Lower lobe of right lung (tissue), 2 donors: ENCODE measurements around the gene KHDC1. TPM values are rescaled to one million over a fixed set of nuclear protein-coding genes. Genes with fewer than 3 reads are reported as not detected.
A peak's percentile ranks its signal among the peaks of the same experiment; 100 is the strongest.
"Not testable (repeated sequence)": the region's sequence is repeated elsewhere in the genome, so short reads cannot be mapped to it uniquely, and the experiment has no call there.

ENCODE experiments used
- ATAC-seq, 2 donors: fragments of 200-7000 bp; cut with Tn5 transposase; one replicate each; pipeline ENCODE4 v1.9.1; 2020 to 2022; ENCODE audit warnings: mild to moderate bottlenecking in 2 of 2, moderate library complexity in 2 of 2
- DNase-seq: peaks from one replicate; pipeline ENCODE4 v3.0.0-alpha.2; 2020
- H3K27ac ChIP-seq: fragments of 200-600 bp; one replicate; pipeline ENCODE4 v1.8.0; 2022
- H3K27me3 ChIP-seq: fragments of 200-600 bp; one replicate; pipeline ENCODE4 v1.8.0; 2022; ENCODE audit warnings: low read depth
- H3K36me3 ChIP-seq: fragments of 200-600 bp; one replicate; pipeline ENCODE4 v1.8.0; 2022; ENCODE audit warnings: mild to moderate bottlenecking
- H3K4me1 ChIP-seq: fragments of 200-600 bp; one replicate; pipeline ENCODE4 v1.8.0; 2022
- H3K4me3 ChIP-seq: fragments of 200-600 bp; one replicate; pipeline ENCODE4 v1.8.0; 2022; ENCODE audit warnings: mild to moderate bottlenecking
- H3K9me3 ChIP-seq: fragments of 200-600 bp; one replicate; pipeline ENCODE4 v1.8.0; 2022
- intact Hi-C: fragments of 100-400 bp; cut with DNase I; formaldehyde crosslinking; loops from one replicate; pipeline ENCODE4 v1.11.0; 2022
- long read RNA-seq: library from polyadenylated mRNA; unstranded; transcript quantifications from one replicate; pipeline ENCODE4 v2.0.0, GENCODE V29; 2021
- total RNA-seq: library from RNA; stranded (reverse); fragmentation: NEBNext Ultra II Directional; extraction: Animal tissue kit (Norgen Biotek cat#: 25700); gene quantifications from one replicate; pipeline ENCODE4 v1.2.1, GENCODE V29; 2021
- TF ChIP-seq, protein P1 (sequence below): fragments of 200-600 bp; IDR thresholded peaks from one replicate; pipeline ENCODE4 v1.8.0; 2022; ENCODE audit warnings: antibody characterized with exemption, mild to moderate bottlenecking
- donor health status: DM: no; HTN: yes; CAD: no; lungs with severe emphysema.

KHDC1 gene, protein sequence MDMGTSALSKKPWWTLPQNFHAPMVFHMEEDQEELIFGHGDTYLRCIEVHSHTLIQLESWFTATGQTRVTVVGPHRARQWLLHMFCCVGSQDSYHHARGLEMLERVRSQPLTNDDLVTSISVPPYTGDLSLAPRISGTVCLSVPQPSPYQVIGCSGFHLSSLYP
- total RNA-seq = 1.7 TPM
- long read RNA-seq, partial matches to known transcripts = 0 of 4 reads
- long read RNA-seq, other reads (novel, unspliced or antisense) = 3 of 4 reads

DNA sequence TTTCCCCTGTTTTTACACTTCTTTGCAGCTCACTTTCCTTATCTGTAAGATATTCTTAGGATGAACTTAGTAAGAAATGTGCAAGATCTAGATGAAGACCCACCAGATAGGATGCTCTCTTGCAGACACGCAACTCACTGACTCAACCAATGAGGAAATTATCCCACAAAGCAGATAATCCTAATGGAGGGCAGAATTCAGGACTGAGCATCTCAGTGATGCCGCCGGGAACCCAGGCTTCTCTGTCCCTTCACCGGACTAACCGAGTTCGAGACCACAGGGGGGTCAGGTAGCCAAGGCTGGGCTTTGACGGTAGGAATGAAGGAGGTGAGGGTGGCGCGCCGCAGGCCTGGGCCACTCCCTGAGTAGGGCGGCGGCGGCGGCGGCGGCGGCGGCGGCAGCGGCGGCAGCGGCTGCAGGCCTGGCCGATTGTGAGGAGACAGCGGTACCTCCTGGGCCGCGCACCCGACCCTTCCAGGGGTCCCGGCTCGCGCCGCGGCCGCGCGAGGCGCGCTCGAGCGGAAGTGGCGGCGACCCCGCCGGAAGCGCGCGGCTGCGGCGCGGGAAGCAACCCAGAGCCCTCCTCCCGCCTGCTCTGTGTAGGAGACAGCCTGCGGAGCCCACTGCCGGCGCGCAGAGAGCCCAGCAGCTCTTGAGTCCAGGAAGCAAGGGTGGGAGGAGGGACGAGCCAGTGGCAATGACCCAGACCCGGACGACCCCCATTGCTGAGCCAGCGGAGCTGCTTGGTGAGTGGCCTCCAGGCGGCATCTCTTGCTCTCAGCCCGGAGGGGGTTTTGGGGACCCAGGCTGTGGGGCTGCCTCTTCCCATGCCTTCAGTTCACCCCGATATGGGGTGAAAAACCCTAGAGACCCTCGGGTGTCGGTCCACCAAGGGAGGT is at the start of gene KHDC1:
Gene KHDC1, minus strand, starts transcription at position 526 of the 899 bp plus-strand sequence. CDS start 20,679 bp downstream, outside the sequence.
- ATAC-seq (peak; percentile 88 to 92), DNase-seq (peak; percentile 58)
- Histone ChIP-seq H3K27me3 (no peaks in the 10 kb centered on the region), H3K36me3 (no peaks in the 10 kb centered on the region), H3K9me3 (no peaks in the 10 kb centered on the region), H3K4me3 (peak within 1 kb of the TSS; percentile 75), H3K4me1 (peaks cover 9% of the 10 kb centered on the region), H3K27ac (peak within 1 kb of the TSS; percentile 63)
- TF ChIP-seq, protein P1, sequence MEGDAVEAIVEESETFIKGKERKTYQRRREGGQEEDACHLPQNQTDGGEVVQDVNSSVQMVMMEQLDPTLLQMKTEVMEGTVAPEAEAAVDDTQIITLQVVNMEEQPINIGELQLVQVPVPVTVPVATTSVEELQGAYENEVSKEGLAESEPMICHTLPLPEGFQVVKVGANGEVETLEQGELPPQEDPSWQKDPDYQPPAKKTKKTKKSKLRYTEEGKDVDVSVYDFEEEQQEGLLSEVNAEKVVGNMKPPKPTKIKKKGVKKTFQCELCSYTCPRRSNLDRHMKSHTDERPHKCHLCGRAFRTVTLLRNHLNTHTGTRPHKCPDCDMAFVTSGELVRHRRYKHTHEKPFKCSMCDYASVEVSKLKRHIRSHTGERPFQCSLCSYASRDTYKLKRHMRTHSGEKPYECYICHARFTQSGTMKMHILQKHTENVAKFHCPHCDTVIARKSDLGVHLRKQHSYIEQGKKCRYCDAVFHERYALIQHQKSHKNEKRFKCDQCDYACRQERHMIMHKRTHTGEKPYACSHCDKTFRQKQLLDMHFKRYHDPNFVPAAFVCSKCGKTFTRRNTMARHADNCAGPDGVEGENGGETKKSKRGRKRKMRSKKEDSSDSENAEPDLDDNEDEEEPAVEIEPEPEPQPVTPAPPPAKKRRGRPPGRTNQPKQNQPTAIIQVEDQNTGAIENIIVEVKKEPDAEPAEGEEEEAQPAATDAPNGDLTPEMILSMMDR = no peak
- intact Hi-C loops = no loop called here

DNA sequence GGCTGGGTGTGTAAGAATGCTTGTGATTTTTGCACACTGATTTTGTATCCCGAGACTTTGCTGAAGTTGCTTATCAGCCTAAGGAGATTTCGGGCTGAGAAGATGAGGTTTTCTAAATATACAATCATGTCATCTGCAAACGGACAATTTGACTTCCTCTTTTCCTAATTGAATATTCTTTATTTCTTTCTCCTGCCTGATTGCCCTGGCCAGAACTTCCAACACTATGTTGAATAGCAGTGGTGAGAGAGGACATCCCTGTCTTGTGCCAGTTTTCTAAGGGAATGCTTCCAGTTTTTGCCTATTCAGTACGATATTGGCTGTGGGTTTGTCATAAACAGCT is 47.5 kb upstream of the KHDC1 start:
- ATAC-seq, DNase-seq, H3K4me1 ChIP-seq, H3K36me3 ChIP-seq, H3K9me3 ChIP-seq, intact Hi-C loops: not testable (repeated sequence)
- H3K27me3 ChIP-seq = peaks cover 11% of the 10 kb centered on the region
- H3K4me3 ChIP-seq = peak overlapping the region; percentile 72
- peak overlapping the region; percentile 37 for H3K27ac ChIP-seq

DNA sequence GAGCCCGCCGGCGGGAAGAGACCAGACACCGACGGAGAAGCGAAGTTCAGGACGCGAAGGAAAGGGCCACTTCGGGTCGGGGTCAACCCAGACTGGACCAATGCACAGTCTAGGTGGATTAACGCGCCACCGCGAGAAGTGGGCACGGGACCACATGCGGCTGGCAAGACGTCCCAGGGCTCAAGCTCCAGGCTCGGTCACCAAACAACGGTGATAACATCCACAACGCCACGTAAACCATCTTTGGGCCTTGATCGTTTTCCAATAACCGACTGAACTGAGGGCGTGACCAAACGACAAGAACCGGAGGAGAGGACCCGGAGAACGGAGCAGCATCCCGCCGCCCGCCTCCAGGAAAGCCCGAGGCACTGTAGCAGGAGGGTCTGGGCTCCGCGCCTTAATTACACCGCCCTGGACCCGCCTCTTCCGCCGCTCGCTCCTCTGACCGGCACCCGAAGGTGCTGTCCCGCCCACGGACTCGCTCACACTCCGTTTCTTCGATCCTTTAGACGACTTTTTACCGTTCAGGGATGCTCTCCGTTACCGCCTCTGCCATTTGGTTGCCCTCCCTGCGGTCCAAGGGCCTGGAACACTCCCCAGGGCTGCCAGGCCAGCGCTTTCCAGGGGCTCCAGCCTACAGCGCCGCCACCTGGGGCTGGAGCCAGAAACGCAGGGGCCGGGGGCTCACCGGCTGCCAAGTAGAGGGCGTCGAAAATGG is 46.9 kb upstream of the KHDC1 start:
- Histone ChIP-seq H3K4me3 (peak overlapping the region; percentile 72), H3K4me1 (peaks cover 6% of the 10 kb centered on the region), H3K36me3 (no peaks in the 10 kb centered on the region), H3K27ac (peak overlapping the region; percentile 37), H3K27me3 (peaks cover 6% of the 10 kb centered on the region), H3K9me3 (no peaks in the 10 kb centered on the region)
- DNase-seq (peak; percentile 72), ATAC-seq (peak; percentile 95 to 97)
- intact Hi-C loops = no loop called here
- TF ChIP-seq, protein P1 = peak; percentile 45

DNA sequence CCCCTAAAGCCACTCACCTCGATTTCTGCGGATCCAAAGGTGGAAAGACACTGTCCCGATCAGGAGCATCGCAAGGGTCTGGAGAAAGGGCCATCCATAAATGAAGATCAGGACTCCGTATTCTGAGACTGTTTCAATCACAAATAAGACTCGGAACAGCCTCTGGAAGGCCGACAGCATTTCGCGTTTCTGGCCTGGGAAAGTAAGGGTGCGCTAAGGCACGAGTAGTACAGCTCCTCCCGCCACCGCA is 46.5 kb upstream of the KHDC1 start:
- TF ChIP-seq, protein P1 = no peak
- intact Hi-C loops = no loop called here
- DNase-seq (no peak), ATAC-seq (peak in 1 of 2 donors; percentile 79)
- Histone ChIP-seq H3K27me3 (peaks cover 1% of the 10 kb centered on the region), H3K4me1 (peaks cover 6% of the 10 kb centered on the region), H3K27ac (peak overlapping the region; percentile 37), H3K9me3 (no peaks in the 10 kb centered on the region), H3K36me3 (no peaks in the 10 kb centered on the region), H3K4me3 (peak overlapping the region; percentile 72)

DNA sequence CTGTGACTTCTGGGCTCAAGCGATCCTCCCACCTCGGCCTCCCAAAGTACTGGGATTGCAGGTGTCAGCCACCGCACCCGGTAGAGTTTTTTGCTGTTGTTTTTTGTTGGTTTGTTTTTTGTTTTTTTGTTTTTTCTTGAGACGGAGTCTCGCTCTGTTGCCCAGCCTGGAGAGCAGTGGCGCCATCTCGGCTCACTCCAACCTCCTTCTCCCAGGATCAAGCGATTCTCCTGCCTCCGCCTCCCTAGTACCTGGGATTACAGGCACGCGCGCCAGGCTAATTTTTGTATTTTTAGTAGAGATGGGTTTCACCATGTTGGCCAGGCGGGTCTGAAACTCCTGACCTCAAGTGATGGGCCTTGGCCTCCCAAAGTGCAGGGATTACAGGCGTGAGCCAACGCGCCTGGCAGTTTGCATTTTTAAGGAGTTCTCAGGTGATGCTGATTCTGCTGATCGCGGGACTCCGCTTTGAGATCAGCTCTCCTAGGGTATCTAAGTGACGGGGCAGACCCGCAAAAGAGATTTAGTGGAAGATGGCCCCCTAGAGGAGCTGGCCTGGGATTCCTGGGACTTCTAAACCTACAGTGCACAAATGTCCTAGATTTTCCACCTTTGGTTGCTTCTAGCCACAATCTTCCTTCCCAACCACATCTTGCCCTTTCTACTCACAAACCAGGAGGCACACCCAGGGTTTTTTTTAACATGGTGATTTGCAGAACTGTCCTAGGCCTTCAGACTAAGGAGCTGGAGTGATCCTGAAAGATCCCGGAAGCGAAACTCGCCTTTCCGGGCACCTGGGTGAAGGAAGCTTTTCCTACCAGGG is 45.9 kb upstream of the KHDC1 start:
- peaks cover 6% of the 10 kb centered on the region for H3K4me1 ChIP-seq
- TF ChIP-seq, protein P1 = no peak
- no peaks in the 10 kb centered on the region for H3K36me3 ChIP-seq
- ATAC-seq = peak; percentile 34 to 61
- no peak for DNase-seq
- H3K9me3 ChIP-seq = no peaks in the 10 kb centered on the region
- H3K4me3 ChIP-seq = peak overlapping the region; percentile 72
- intact Hi-C loops = no loop called here
- no peak overlapping the region for H3K27ac ChIP-seq
- no peaks in the 10 kb centered on the region for H3K27me3 ChIP-seq

DNA sequence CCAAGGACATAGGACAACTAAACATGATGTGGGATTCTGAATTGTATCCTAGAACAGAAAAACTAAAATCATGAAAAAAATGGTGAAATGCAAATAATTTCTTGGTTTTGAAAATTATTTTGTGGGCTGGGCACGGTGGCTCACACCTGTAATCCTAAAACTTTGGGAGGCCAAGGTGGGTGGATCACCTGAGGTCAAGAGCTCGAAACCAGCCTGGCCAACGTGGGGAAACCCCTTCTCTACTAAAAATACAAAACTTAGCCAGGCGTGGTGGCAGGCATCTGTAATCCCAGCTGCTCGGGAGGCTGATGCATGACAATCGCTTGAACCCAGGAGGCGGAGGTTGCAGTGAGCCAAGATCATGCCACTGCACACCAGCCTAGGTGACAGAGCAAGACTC is 40.8 kb upstream of the KHDC1 start:
- ATAC-seq, H3K4me3 ChIP-seq, H3K36me3 ChIP-seq, H3K9me3 ChIP-seq, H3K4me1 ChIP-seq, DNase-seq, H3K27me3 ChIP-seq, intact Hi-C loops, H3K27ac ChIP-seq: not testable (repeated sequence)
